ENCODE measurements around the gene ARHGAP1. TPM values are rescaled to one million over a fixed set of nuclear protein-coding genes. Genes with fewer than 3 reads are reported as not detected.
A peak's percentile ranks its signal among the peaks of the same experiment; 100 is the strongest.

Gene ARHGAP1
- total and polyA plus RNA-seq, 2 of the 13 experiments (the other 11 are each of a cell fraction or from before 2014, with no cell fraction given), result 18.6 to 30.3 TPM

DNA sequence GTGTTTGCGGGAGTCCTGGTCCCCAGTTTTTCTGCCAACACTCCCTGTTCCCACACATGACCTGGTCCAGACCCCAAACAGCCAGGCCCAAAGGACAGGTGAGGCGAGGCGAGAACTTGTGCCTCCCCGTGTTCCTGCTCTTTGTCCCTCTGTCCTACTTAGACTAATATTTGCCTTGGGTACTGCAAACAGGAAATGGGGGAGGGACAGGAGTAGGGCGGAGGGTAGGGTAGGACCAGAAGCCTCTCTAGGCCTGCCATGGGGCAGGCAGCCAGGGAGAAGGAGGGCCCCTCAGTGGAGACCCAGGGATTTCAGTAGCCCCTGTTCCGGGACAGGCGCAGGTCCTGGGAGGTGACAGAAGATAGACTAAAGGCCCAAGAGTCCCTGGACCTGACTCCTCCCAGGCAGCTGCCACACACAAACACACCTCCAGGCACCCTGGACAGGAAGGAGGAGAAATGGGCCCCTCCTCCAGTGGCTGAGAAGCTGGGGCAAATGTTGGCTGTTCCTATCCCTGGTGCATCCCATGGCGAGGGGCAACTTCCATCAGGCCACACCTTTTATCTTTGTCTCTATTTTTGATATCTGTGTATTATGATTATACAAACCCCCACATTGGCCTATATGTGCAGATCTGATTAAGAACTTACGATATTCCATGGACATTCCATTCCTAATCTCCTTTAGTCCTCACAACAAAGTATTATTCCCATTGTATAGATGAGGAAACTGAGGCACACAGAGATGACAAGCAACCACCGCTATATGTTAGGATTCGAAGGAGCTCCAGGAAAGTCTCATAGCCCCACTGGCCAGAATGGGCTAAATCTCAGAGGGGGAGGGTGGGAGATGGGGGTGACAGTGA lies 18.0 kb upstream of the ARHGAP1 start (continued):
- TF ChIP-seq ZNF160 (CRISPR knock-in tag; IDR thresholded peaks at IDR 0.05) (no peak), SSRP1 (CRISPR knock-in tag; IDR thresholded peaks at IDR 0.05) (peak; percentile 55; the same call in 1 of the 2 replicates), MED1 (CRISPR knock-in tag; IDR thresholded peaks at IDR 0.05) (peak; percentile 98), RBM22 (optimal IDR thresholded peaks at IDR 0.05; ENCODE audit: low read length) (no peak), LCORL (IDR thresholded peaks at IDR 0.05) (no peak), LCORL (CRISPR knock-in tag; IDR thresholded peaks at IDR 0.05) (peak; percentile 100), NR2C2 (CRISPR knock-in tag; IDR thresholded peaks at IDR 0.05; ENCODE audit: borderline replicate concordance) (peak; percentile 71), JUN (CRISPR knock-in tag; IDR thresholded peaks at IDR 0.05) (no peak), GATAD2A (CRISPR knock-in tag; IDR thresholded peaks at IDR 0.05) (peak; percentile 94)
- TF ChIP-seq, protein P1, sequence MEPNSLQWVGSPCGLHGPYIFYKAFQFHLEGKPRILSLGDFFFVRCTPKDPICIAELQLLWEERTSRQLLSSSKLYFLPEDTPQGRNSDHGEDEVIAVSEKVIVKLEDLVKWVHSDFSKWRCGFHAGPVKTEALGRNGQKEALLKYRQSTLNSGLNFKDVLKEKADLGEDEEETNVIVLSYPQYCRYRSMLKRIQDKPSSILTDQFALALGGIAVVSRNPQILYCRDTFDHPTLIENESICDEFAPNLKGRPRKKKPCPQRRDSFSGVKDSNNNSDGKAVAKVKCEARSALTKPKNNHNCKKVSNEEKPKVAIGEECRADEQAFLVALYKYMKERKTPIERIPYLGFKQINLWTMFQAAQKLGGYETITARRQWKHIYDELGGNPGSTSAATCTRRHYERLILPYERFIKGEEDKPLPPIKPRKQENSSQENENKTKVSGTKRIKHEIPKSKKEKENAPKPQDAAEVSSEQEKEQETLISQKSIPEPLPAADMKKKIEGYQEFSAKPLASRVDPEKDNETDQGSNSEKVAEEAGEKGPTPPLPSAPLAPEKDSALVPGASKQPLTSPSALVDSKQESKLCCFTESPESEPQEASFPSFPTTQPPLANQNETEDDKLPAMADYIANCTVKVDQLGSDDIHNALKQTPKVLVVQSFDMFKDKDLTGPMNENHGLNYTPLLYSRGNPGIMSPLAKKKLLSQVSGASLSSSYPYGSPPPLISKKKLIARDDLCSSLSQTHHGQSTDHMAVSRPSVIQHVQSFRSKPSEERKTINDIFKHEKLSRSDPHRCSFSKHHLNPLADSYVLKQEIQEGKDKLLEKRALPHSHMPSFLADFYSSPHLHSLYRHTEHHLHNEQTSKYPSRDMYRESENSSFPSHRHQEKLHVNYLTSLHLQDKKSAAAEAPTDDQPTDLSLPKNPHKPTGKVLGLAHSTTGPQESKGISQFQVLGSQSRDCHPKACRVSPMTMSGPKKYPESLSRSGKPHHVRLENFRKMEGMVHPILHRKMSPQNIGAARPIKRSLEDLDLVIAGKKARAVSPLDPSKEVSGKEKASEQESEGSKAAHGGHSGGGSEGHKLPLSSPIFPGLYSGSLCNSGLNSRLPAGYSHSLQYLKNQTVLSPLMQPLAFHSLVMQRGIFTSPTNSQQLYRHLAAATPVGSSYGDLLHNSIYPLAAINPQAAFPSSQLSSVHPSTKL (CRISPR knock-in tag; IDR thresholded peaks at IDR 0.05), result peak; percentile 92
- TF ChIP-seq, protein P2, sequence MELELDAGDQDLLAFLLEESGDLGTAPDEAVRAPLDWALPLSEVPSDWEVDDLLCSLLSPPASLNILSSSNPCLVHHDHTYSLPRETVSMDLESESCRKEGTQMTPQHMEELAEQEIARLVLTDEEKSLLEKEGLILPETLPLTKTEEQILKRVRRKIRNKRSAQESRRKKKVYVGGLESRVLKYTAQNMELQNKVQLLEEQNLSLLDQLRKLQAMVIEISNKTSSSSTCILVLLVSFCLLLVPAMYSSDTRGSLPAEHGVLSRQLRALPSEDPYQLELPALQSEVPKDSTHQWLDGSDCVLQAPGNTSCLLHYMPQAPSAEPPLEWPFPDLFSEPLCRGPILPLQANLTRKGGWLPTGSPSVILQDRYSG (CRISPR knock-in tag; IDR thresholded peaks at IDR 0.05), result no peak
- TF ChIP-seq, protein P3, sequence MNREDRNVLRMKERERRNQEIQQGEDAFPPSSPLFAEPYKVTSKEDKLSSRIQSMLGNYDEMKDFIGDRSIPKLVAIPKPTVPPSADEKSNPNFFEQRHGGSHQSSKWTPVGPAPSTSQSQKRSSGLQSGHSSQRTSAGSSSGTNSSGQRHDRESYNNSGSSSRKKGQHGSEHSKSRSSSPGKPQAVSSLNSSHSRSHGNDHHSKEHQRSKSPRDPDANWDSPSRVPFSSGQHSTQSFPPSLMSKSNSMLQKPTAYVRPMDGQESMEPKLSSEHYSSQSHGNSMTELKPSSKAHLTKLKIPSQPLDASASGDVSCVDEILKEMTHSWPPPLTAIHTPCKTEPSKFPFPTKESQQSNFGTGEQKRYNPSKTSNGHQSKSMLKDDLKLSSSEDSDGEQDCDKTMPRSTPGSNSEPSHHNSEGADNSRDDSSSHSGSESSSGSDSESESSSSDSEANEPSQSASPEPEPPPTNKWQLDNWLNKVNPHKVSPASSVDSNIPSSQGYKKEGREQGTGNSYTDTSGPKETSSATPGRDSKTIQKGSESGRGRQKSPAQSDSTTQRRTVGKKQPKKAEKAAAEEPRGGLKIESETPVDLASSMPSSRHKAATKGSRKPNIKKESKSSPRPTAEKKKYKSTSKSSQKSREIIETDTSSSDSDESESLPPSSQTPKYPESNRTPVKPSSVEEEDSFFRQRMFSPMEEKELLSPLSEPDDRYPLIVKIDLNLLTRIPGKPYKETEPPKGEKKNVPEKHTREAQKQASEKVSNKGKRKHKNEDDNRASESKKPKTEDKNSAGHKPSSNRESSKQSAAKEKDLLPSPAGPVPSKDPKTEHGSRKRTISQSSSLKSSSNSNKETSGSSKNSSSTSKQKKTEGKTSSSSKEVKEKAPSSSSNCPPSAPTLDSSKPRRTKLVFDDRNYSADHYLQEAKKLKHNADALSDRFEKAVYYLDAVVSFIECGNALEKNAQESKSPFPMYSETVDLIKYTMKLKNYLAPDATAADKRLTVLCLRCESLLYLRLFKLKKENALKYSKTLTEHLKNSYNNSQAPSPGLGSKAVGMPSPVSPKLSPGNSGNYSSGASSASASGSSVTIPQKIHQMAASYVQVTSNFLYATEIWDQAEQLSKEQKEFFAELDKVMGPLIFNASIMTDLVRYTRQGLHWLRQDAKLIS (CRISPR knock-in tag; IDR thresholded peaks at IDR 0.05), result no peak
- TF ChIP-seq, protein P4, sequence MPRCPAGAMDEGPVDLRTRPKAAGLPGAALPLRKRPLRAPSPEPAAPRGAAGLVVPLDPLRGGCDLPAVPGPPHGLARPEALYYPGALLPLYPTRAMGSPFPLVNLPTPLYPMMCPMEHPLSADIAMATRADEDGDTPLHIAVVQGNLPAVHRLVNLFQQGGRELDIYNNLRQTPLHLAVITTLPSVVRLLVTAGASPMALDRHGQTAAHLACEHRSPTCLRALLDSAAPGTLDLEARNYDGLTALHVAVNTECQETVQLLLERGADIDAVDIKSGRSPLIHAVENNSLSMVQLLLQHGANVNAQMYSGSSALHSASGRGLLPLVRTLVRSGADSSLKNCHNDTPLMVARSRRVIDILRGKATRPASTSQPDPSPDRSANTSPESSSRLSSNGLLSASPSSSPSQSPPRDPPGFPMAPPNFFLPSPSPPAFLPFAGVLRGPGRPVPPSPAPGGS (CRISPR knock-in tag; IDR thresholded peaks at IDR 0.05), result peak; percentile 75
- TF ChIP-seq, protein P5, sequence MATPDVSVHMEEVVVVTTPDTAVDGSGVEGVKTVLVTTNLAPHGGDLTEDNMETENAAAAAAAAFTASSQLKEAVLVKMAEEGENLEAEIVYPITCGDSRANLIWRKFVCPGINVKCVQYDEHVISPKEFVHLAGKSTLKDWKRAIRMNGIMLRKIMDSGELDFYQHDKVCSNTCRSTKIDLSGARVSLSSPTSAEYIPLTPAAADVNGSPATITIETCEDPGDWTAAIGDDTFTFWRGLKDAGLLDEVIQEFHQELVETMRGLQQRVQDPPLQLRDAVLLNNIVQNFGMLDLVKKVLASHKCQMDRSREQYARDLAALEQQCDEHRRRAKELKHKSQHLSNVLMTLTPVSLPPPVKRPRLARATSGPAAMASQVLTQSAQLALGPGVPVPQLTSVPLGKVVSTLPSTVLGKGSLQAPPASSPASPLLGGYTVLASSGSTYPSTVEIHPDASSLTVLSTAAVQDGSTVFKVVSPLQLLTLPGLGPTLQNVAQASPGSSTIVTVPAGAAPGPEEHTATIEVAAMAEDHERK (CRISPR knock-in tag; IDR thresholded peaks at IDR 0.05; ENCODE audit: low read depth), result no peak; the same call in 1 of the 2 replicates
- TF ChIP-seq, protein P6, sequence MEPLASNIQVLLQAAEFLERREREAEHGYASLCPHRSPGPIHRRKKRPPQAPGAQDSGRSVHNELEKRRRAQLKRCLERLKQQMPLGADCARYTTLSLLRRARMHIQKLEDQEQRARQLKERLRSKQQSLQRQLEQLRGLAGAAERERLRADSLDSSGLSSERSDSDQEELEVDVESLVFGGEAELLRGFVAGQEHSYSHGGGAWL (CRISPR knock-in tag; IDR thresholded peaks at IDR 0.05), result 0 out of 2 replicates have a peak, but pooled peaks have one; percentile 24
- TF ChIP-seq, protein P7, sequence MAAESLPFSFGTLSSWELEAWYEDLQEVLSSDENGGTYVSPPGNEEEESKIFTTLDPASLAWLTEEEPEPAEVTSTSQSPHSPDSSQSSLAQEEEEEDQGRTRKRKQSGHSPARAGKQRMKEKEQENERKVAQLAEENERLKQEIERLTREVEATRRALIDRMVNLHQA (CRISPR knock-in tag; IDR thresholded peaks at IDR 0.05), result no peak

Data from HepG2 (cell line).